Measurements from ENCODE around the gene AEN. TPM values are rescaled to one million over a fixed set of nuclear protein-coding genes. Genes with fewer than 3 reads are reported as not detected.

AEN gene
- total RNA-seq, 2 donors from 2014 or later: 47.1 to 81.4 TPM

DNA sequence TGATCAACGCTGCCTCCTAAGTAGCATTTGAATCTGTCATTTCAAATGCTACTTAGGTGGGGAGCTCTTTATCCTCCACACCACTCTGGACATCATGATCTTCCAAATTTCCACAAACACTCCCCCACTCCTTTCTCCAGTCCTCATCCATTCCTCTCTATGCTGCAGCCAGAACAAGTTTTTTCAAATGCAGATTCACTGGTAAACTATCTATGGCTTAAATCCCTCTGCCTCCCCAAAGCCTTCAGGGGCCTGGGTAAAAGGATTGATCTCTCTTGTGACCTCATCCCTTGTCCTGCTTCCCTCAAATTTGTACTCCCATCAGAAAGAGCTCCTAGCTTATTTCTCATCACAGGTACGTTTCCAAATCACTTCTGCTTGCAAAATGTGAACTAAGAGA lies 1.3 kb upstream of the AEN start:
- no peak overlapping the region for H3K4me3 Mint-ChIP-seq
- H3K36me3 Mint-ChIP-seq: peaks cover 7% of the 10 kb centered on the region
- H3K4me1 Mint-ChIP-seq (ENCODE audit: low read depth in 2 of 2): peaks cover 34 to 40% of the 10 kb centered on the region in 2 donors
- no peak for DNase-seq (ENCODE audit: low spot score)
- H3K27ac Mint-ChIP-seq: peak overlapping the region in 1 of 2 donors; percentile 34
- peaks cover 8 to 12% of the 10 kb centered on the region in 2 donors for H3K27me3 Mint-ChIP-seq
- ATAC-seq: no peak
- no peaks in the 10 kb centered on the region for H3K9me3 Mint-ChIP-seq

DNA sequence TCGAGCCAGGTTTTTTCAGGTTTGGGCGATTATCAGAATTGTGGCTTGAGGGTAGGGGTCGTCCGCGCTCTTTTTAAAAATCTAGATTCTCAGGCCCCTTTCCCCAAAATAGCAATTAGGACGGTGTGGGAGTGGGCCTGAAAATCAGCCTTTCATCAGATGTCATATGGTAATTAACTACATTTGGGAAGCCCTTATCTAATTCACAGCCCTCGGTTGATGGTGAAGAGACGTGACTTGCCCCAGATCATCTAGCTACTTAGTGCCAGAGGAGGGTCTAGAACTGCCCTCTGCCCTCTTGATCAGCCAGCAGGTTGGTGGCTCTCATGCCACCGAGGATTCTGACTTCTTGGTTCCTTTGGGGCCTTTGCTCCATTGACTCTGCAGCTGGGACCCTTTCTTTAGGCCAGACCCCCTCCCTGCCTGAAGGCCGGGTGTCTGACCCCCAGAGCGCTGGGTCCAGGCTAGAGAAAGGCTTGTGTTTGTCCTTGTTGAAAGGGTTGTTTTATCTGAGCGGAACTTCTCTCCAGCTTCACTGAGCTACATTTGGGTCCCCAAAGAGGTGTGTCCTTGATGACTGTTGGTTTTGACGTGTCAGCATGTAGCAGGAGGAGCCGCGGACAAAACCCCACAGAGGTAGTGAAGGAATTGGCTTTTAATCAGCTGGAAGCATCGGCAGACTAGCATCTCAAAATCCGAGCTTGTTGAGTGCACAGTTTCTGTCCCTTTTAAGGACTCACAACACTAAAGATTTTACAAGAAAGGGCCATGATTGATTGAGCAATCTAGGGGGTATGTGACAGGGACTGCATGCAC lies 857 bp downstream of the AEN start:
- ATAC-seq (peak in 1 of 2 donors; percentile 39), DNase-seq (ENCODE audit: low spot score) (no peak)
- Mint-ChIP-seq H3K36me3 (peaks cover 7% of the 10 kb centered on the region), H3K27me3 (peaks cover 8 to 12% of the 10 kb centered on the region in 2 donors), H3K4me3 (peak overlapping the region; percentile 92), H3K9me3 (no peaks in the 10 kb centered on the region), H3K4me1 (ENCODE audit: low read depth in 2 of 2) (peaks cover 35 to 44% of the 10 kb centered on the region in 2 donors), H3K27ac (peak overlapping the region; percentile 93 to 98)

GRCh38 chr15:88622605-88622975 lies 1.4 kb downstream of the AEN start:
- Mint-ChIP-seq H3K4me3 (peak overlapping the region; percentile 92), H3K27ac (peak overlapping the region; percentile 93 to 98), H3K27me3 (peaks cover 8 to 11% of the 10 kb centered on the region in 2 donors), H3K4me1 (ENCODE audit: low read depth in 2 of 2) (peaks cover 40 to 50% of the 10 kb centered on the region in 2 donors), H3K9me3 (no peaks in the 10 kb centered on the region), H3K36me3 (peaks cover 12% of the 10 kb centered on the region)
- DNase-seq (ENCODE audit: low spot score): no peak
- ATAC-seq: peak; percentile 31 to 44

- Mint-ChIP-seq H3K4me1 (ENCODE audit: low read depth in 2 of 2) (peaks cover 45 to 54% of the 10 kb centered on the region in 2 donors), H3K4me3 (peak overlapping the region; percentile 92), H3K27me3 (peaks cover 6 to 8% of the 10 kb centered on the region in 2 donors), H3K36me3 (peaks cover 14% of the 10 kb centered on the region), H3K9me3 (no peaks in the 10 kb centered on the region), H3K27ac (peak overlapping the region; percentile 93 to 98)
- ATAC-seq: peak; percentile 54 to 64
- DNase-seq (ENCODE audit: low spot score): no peak
These were observed 1.9 kb downstream of the AEN start for GRCh38 chr15:88623061-88623460.

- Mint-ChIP-seq H3K36me3 (peaks cover 14% of the 10 kb centered on the region), H3K4me1 (ENCODE audit: low read depth in 2 of 2) (peaks cover 48 to 60% of the 10 kb centered on the region in 2 donors), H3K27ac (peak overlapping the region; percentile 93 to 98), H3K9me3 (no peaks in the 10 kb centered on the region), H3K4me3 (peak overlapping the region; percentile 92), H3K27me3 (peaks cover 5 to 8% of the 10 kb centered on the region in 2 donors)
- no peak for ATAC-seq
- no peak for DNase-seq (ENCODE audit: low spot score)
These were observed 2.5 kb downstream of the AEN start for GRCh38 chr15:88623632-88624031.

GRCh38 chr15:88624156-88624970 lies 3.2 kb downstream of the AEN start:
- H3K4me1 Mint-ChIP-seq (ENCODE audit: low read depth in 2 of 2): peaks cover 49 to 65% of the 10 kb centered on the region in 2 donors
- peak overlapping the region; percentile 93 to 98 for H3K27ac Mint-ChIP-seq
- DNase-seq (ENCODE audit: low spot score): no peak
- H3K9me3 Mint-ChIP-seq: no peaks in the 10 kb centered on the region
- peak; percentile 31 to 54 for ATAC-seq
- H3K4me3 Mint-ChIP-seq: peak overlapping the region; percentile 92
- peaks cover 15% of the 10 kb centered on the region for H3K36me3 Mint-ChIP-seq
- H3K27me3 Mint-ChIP-seq: peaks cover 5 to 8% of the 10 kb centered on the region in 2 donors

DNA sequence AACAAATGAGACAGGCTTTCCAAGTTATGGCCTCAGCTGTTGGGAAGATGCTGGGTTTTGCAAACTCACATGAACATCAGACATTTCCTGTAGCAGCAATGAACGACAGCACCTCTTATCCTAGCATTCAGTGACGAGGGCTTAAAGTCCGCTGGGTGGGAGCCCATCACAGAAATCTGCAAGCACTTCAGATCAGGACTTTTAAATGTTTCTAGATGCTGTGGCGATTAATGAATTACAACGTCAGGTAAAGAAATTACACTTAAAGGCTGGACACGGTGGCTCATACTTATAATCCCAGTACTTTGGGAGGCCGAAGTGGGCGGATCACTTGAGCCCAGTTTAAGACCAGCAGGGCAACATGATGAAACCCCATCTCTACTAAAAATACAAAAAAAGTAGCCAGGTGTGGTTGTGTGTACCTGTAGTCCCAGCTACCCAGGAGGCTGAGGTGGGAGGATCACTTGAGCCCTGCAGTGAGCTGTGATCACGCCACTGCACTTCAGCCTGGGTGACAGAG lies 3.9 kb downstream of the AEN start:
- ATAC-seq (no peak), DNase-seq (ENCODE audit: low spot score) (no peak)
- H3K27me3 Mint-ChIP-seq: peaks cover under 1 to 1% of the 10 kb centered on the region in 2 donors
- H3K36me3 Mint-ChIP-seq: peaks cover 21% of the 10 kb centered on the region
- H3K9me3 Mint-ChIP-seq: no peaks in the 10 kb centered on the region
- H3K4me3 Mint-ChIP-seq: peak overlapping the region; percentile 92
- peak overlapping the region; percentile 93 to 98 for H3K27ac Mint-ChIP-seq
- H3K4me1 Mint-ChIP-seq (ENCODE audit: low read depth in 2 of 2): peaks cover 55 to 72% of the 10 kb centered on the region in 2 donors

DNA sequence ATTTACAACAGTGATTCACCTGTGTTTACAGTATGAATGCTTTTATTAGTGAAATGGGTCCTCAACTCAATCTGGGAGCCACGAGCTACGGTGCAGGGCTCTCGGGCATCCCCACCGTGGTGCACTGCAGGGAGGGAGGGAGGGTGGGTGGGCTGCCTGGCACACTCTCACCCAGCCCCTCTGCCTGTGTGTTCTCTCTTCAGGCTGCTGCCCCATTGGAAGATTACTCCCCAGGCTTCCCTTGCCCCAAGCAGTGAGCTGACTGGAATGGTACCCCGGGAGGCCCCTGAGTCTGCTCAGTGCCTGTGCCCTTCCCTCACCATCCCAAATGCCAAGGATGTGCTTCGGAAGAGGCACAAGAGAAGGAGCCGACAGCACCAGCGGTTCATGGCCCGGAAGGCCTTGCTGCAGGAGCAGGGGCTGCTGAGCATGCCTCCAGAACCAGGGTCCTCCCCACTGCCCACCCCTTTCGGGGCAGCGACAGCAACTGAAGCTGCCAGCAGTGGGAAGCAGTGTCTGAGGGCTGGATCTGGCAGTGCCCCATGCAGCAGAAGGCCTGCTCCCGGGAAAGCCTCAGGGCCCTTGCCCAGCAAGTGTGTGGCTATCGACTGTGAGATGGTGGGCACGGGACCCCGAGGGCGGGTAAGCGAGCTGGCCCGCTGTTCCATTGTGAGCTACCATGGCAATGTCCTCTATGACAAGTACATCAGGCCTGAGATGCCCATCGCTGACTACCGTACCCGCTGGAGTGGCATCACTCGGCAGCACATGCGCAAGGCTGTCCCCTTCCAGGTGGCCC lies 5.0 kb downstream of the AEN start:
- peak overlapping the region; percentile 33 to 87 for H3K27ac Mint-ChIP-seq
- no peak overlapping the region for H3K4me3 Mint-ChIP-seq
- H3K36me3 Mint-ChIP-seq: peaks cover 21% of the 10 kb centered on the region
- H3K27me3 Mint-ChIP-seq: no peaks in the 10 kb centered on the region
- DNase-seq (ENCODE audit: low spot score) (no peak), ATAC-seq (no peak)
- peaks cover 56 to 66% of the 10 kb centered on the region in 2 donors for H3K4me1 Mint-ChIP-seq (ENCODE audit: low read depth in 2 of 2)
- H3K9me3 Mint-ChIP-seq: no peaks in the 10 kb centered on the region

GRCh38 chr15:88627463-88627862 lies 6.3 kb downstream of the AEN start:
- peaks cover 48 to 56% of the 10 kb centered on the region in 2 donors for H3K4me1 Mint-ChIP-seq (ENCODE audit: low read depth in 2 of 2)
- ATAC-seq (no peak), DNase-seq (ENCODE audit: low spot score) (no peak)
- H3K9me3 Mint-ChIP-seq: no peaks in the 10 kb centered on the region
- H3K27ac Mint-ChIP-seq: peak overlapping the region; percentile 33 to 87
- peak overlapping the region; percentile 15 for H3K4me3 Mint-ChIP-seq
- peaks cover 15% of the 10 kb centered on the region for H3K36me3 Mint-ChIP-seq
- H3K27me3 Mint-ChIP-seq: no peaks in the 10 kb centered on the region

DNA sequence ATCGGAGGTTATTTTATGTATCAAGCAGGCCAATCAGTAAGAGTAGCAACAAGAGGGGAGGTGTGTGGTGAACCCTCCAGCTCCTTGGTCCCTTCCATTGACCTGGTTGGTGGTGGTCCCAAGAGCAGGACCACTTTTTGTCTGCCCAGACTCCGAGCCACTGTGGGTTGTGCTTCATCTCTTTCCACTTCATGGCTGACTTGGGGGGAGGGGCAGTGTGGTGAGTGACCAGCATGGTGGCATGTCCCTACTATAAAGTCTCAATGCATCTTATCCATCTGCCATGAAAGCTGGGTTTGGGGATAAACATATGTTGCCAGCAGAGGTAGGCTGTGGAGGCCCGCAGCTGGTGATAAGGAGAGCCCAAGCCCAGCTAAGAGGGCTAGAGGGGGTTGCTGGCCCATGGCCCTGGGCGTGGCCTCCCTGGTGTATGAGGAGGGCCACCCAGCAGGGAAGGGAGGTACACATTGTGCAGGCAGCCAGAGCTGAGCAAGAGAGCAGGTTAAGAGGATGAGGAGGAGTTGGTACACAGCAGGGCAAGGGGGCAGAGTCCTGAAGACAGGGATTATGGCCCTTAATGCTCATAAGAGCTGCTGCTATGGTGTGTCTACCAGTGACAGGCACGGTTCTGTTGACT lies 7.0 kb downstream of the AEN start:
- no peak overlapping the region for H3K4me3 Mint-ChIP-seq
- peaks cover 41 to 50% of the 10 kb centered on the region in 2 donors for H3K4me1 Mint-ChIP-seq (ENCODE audit: low read depth in 2 of 2)
- no peaks in the 10 kb centered on the region for H3K27me3 Mint-ChIP-seq
- ATAC-seq: no peak
- peak overlapping the region; percentile 33 to 87 for H3K27ac Mint-ChIP-seq
- no peaks in the 10 kb centered on the region for H3K9me3 Mint-ChIP-seq
- H3K36me3 Mint-ChIP-seq: peaks cover 18% of the 10 kb centered on the region
- no peak for DNase-seq (ENCODE audit: low spot score)

DNA sequence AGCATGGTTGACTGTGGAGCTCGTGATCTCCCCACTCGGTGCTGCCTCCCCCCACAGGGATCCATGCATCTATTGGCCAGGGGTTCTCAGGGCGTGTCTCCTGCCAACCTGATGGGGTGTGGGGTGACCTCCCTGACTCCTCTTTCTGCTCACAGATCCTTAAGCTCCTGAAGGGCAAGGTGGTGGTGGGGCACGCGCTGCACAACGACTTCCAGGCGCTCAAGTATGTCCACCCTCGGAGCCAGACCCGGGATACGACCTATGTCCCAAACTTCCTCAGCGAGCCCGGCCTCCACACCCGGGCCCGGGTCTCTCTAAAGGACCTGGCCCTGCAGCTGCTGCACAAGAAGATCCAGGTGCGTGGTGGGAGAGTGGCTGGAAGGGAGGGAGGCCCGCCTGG lies 7.9 kb downstream of the AEN start:
- H3K4me1 Mint-ChIP-seq (ENCODE audit: low read depth in 2 of 2): peaks cover 32 to 40% of the 10 kb centered on the region in 2 donors
- DNase-seq (ENCODE audit: low spot score): no peak
- no peak overlapping the region for H3K4me3 Mint-ChIP-seq
- peak overlapping the region; percentile 77 to 91 for H3K27ac Mint-ChIP-seq
- no peaks in the 10 kb centered on the region for H3K27me3 Mint-ChIP-seq
- peaks cover 21% of the 10 kb centered on the region for H3K36me3 Mint-ChIP-seq
- no peaks in the 10 kb centered on the region for H3K9me3 Mint-ChIP-seq
- no peak for ATAC-seq

GRCh38 chr15:88630141-88630721 lies 9.1 kb downstream of the AEN start:
- ATAC-seq: peak; percentile 70 to 76
- Mint-ChIP-seq H3K4me3 (peak overlapping the region; percentile 40), H3K9me3 (no peaks in the 10 kb centered on the region), H3K4me1 (ENCODE audit: low read depth in 2 of 2) (peaks cover 36 to 37% of the 10 kb centered on the region in 2 donors), H3K27me3 (no peaks in the 10 kb centered on the region), H3K27ac (peak overlapping the region; percentile 77 to 91), H3K36me3 (peaks cover 21% of the 10 kb centered on the region)
- no peak for DNase-seq (ENCODE audit: low spot score)

All from natural killer cell treated with Interleukin-12 subunit alpha and Interleukin-12 subunit beta and Interleukin-15 and Interleukin-18, amount 100 ng/mL, for 72 hours (primary cell).